Stimulated activated CD8-positive, alpha-beta memory T cell treated with anti-CD3 and anti-CD28 coated beads, Interleukin-12 subunit alpha, Interleukin-12 subunit beta, amount 100 ng/mL, for 4 hours (primary cell): ENCODE results near the gene VPS72.

Experiments
- DNase-seq: peaks from one replicate; pipeline ENCODE4 v3.0.0-alpha.2; 2020; ENCODE audit warnings: low read depth

VPS72 gene

DNA sequence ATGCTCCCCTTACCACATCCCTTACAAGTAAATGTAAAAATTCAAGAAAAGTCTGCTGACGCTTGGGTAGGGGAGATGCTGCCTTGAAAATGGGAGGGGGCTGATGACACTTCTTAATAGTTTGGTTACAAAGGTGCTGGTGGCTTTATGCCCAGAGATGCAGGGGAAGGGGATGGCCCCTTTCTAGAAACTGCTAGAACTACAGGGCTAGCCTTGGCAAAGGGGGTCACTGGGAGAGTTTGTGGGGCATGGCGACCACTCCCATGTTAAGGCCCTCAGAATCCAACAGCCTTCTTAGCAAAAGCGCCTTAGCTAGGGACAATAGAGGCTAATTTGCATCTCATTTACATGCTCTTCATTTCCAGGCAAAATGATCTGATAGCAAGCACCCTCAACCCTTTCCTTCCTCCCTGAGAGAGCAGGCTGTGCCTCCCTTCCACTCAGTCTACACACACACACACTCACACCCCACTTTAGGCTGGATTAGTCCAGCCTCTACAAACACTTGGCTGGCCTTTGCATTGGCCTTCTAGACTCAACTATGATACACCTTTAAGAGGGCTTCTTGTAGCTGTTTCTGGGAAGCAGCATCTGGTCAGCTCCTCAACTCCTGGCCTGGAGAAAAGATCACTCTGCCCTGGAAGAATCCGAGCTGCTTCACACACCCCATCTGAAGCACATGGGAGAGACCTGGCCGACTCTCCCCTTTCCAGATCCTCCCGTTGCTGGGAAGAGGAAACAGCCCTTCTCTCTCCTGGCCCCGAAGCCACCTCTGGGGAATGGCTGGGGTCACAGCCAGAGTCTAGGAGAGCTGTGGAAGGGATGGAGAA lies 45.3 kb downstream of the VPS72 start:
- no peak for DNase-seq

DNA sequence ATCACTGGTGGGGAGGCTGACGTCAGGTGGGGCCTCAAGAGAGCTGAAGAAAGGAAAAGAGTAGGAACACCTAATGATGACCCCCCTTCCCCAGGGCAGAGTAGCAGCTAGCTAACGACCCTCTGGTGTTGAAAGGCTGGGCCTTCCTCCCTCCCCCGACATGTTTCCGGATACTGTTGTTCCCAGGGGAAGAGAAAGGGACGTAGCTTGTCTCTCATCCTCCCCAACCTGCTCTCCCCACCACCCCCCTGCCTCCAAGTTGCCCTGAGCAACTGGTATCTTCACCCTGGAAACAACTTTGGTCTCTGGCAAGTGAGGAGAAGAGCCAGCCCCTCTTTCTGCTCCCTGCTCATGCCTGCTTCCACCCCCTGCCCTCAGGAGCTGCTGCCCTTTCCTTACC lies 46.0 kb downstream of the VPS72 start:
- DNase-seq = no peak

DNA sequence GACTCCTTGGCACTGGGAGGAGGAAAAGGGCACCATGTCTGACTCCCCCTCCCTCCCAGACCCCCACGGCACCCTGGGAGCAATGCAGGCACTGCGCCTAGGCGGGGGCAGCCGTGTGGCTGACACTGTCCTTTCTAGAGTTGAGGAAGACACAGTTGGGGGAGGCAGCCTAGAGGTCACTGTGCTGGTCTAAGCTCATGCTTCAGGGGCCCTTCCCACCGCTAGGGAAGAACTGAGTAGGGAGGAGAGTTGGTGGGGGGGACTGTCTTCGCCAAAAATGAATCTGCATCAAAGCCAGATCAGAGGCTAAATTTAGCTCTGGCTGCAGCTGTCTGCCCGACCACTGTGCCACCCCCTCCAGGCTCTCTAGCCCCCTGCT lies 47.0 kb downstream of the VPS72 start:
- DNase-seq = no peak

DNA sequence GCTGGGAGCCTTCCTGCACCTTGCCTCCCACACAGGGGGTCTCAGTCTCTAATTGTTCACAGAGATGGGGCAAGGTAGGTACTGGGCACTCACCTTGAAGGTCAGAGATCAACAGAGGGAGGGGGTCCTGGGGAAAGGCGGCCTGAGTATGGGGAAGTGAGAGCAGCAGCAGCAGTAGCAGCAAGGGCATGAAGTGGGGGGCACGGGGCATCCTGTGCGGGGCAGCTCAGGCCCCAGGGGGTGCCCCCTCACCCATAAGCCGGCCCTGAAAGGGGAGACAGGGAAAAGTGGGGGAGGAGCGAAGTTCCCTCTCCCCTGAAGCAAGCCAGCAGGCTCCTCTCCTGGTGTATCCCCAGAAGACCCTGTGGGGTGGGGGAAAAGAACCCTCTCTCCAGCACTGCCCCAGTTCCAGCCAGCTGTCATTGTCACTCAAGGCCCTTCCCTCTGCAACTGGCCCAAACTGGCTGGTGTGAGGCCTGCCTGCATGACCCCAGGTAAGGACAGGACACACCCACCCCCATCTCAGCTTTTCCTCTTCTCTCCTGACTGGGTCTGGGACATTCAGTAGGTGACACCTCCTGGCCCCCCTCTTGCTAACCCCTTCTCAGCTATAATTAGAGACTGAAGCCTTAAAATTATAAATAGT lies 47.5 kb downstream of the VPS72 start:
- DNase-seq = no peak

DNA sequence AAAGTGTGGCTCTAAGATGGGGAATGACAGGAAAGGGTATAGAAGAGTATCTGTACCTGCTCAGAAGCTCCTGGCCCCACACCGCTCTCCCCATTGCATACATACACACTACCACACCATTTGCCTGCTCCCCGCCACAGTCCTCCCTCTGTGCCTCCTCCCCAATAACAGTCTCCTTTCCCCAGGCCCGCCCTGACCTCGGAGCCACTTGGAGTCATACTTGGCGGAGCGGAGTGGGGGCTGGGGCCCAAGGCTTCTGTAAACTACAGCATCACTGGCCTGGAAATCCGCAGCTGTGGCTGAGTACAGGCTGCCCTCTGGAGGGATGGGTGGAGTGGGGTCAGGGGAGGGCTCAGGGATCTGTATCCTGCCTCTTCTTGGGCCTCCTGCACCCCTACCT lies 52.2 kb downstream of the VPS72 start:
- no peak for DNase-seq

DNA sequence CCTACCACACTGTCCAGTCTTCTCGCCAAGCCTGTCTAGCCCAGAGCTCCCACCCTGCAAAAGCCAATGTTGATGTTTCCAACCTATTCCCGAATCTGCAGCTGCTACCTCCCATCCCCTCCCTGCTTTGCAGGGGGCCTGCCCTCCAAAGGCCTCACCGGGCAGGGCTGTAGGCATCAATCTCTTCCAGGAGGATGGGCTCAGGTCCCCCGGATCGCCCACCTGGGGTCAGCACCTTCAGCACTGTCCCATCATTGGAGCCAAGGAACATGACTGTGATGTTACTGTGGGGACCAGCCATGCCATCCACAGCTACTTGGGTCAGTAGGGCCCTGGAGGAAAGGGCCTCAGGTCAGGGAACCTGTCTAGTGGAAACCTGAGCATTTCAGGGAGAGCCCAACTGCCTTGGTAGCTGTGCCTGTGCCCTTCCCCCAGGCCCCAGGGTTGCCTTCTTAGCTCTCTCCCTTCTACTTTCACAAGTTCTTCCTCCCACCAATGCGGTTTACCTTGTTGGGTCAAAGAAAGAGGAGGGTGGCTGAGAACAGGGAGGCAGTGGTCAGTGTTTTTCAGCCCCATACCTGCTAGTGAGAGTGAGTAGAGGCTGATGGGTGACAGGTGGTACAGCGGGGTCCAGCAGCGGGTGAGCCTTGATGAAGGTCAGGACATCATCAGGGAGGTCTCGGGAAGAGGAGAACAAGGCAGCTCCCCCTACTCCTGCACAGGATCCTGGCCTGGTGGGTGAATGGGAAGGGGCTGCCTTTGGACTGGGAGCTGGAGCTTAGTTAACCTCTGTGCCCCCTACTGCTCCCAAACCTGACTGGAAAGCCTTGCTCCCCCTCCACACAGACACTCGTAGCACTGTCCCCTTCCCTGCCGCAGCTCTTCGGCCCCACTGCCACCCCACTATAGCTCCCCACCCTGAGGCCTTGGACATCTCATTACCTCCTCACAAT lies 54.3 kb downstream of the VPS72 start:
- no peak for DNase-seq

DNA sequence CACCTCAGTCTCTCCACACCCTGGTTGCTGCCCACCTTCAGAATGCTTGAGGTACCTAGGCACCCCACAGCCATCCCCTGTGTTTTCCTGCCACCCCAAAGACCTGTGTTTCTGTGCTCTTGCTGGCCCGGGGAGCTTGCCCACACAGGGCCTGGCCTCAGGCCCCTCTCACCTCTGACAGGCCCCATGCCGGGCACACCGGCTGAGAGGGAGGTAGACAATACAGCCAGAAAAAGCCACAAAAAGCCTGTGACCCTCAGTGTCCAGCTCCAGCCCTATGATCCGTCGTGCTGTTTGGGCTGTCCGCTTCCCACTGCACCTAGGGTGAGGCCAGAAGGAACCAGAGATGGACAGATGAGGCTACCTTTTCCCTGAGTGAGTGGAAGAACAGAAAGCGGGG lies 55.0 kb downstream of the VPS72 start:
- no peak for DNase-seq

DNA sequence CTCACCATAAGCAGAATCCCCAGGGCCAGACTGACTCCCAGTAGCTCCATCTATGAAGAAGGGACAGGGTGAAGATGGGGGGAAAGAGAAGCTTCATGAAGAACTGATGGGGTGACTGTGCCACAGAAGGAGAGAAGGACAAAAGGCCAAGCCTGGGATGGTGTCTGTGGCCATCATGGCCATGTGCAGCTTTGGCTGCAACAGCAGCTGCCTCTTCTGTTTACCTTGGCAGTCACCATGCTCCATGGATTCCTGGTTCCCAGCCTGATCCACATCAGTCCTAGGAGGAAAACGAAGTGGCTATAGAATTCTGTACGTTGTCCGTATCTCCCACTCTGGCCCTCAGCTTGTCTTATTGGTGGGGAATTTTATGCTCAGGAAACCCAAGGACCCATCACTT lies 55.6 kb downstream of the VPS72 start:
- DNase-seq = no peak

DNA sequence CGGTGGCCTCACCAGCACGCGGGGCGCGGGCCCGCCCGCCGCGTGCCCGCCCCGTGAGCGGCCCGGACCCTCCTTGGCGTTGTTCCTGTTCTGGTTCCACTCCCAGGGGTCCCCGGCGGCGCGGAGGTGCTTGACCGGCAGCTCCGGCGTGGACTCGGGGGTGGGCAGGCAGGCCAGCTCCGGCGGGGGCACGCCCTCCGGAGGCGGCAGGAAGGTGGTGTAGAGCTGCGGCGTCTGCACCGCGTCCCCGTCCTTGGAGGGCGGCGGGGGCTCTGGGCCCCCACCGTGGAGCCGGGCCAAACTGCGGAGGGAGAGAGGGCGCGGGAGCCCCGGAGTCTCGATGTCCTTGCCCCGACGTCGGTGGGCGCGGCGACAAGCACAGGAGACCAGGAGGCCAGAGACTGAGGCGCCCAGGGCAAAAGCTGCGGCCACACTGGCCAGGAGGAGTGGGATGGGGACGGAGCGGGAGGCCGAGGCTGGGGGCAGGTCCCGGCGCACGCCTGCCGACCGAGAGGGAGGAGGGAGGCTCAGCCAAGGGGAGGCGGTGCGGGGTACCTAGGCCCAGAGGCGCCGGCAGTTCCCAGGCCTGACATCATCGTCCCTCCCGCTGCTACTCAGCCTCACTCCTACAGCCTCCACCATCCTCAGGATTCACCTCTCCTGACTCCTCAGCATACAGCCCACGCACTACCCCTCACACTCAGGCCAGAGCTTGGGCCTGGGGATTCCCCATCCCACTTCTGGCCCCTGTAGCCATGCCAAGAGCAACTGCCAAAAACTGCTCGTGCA lies 56.8 kb downstream of the VPS72 start:
- no peak for DNase-seq

DNA sequence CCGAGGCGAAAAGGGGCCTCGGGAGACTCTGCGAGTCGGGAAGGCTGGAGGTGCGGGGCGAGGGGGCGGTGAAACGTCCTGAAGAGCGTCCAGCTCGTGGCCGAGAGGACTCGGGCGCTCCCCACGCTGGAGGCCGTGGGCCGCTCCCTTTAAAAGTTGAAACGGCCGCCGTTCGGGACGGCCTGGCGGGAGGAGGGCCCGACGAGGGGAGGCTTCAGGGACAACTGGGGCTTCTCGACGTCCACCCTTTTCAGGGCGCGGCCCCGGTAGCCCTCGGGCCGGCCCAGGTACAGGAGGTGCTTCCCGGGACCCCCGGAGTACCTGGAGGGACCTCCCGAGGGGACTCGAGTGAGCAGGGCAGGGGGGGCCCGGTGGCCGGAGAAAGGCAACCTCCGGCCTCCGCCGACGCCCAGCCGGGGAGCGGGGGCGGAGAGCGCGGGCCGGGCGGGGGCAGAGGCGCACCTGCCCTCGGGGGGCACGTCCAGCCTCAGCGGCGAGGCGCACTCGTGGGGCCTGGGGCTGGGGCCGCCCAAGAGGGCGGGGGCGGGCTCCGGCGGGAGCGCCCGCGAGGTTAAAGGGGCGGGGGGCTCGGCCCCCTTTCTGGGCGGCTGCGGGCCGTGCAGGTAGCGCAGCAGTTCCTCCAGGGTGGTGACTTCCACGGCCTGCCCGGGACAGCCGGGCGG lies 57.5 kb downstream of the VPS72 start:
- DNase-seq = no peak

DNA sequence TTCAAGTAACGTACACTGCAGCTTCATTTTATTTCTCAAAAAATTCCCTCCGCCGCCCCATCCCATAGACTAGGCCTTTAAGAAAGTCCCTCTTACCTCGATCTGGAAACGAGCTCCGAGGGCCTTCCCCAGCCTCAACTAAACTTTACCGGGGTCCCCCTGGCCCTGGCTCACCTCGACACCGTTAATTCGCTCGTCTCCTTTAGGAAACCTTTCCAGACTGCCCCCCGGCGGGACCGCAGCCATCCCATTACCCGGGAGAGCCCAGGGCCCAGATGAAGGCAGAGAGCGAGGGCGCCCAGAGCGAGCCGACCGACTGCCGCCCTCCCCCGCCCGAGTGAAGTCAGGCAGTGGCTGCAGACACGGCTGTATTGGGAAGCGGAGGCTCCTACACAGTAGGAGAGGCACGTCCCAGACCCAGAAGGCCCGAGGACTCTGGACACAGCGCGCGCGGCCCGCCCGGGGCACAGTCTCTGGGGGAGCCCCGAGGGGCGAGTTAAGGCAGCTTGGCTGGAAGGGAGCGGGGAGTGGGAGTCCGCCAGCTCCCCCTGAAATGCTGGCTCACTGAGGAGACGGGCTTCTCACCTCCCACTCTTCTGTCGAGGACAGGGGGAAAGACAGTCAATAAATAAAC lies 58.2 kb downstream of the VPS72 start:
- DNase-seq = no peak

DNA sequence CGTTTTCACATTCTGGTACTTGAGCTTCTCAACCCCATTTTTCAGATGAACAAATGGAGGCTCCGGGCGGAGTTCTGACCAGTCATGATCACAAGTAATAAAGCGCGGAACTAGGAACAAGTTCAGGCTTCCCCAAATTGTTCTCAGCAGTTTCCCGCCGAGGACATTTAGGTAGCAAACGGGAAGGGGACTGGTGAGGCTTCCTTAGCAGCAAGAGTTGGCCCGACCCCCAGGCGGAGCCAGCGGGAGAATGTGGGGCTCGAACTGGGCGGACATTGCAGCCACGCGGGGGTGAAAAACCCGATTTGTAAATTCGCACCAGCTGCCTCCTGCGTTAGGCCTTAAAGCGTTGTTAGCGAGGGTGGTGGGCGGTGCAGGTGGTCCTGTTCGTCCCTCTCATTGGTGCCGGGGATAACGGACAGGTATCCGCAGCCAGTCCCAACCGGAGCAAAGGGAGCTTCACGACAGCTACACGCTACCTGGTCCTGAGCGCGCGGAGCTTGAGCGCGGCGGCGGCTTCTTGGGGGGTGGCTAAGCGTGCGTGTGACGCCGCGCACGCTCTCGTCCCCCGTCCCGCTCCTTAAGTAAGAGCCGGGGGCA lies 58.9 kb downstream of the VPS72 start:
- DNase-seq = peak; percentile 59

DNA sequence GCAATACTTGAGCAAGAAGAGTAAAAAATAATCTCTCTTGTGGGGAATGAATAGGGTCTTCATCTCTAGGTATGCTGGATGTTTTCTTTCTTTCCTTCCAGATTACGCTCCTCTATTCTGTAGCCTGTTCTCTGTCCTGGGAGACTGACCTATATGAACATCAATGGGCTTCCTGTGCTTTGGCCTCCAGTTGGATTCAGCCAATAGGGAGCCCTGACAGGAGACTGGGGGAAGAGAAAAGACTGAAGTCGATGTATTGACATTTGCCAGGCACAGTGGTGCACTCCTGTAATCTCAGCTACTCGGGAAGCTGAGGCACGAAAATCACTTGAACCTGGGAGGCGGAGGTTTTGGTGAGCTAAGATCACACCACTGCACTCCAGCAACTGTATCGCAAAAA lies 61.2 kb downstream of the VPS72 start:
- DNase-seq = no peak
